Sigmoid colon (tissue), 7 donors: ENCODE results near the gene STK39. TPM values are rescaled to one million over a fixed set of nuclear protein-coding genes. Genes with fewer than 3 reads are reported as not detected.

ENCODE experiments used
- DNase-seq: peaks from one replicate; pipeline ENCODE4 v3.0.0-alpha.2; 2019
- H3K27ac ChIP-seq, 4 donors: fragments of 200-600 bp; sonication (generic); one replicate each; pipeline ENCODE4 v1.5.1; 2016 to 2019; ENCODE audit warnings: mild to moderate bottlenecking in 1 of 4
- H3K27me3 ChIP-seq, 3 donors: fragments of 200-600 bp; sonication (generic); one replicate each; pipeline ENCODE4 v1.5.1; 2019; ENCODE audit warnings: mild to moderate bottlenecking in 1 of 3
- H3K36me3 ChIP-seq, 4 donors: fragments of 200-600 bp; sonication (generic); one replicate each; pipeline ENCODE4 v1.5.1; 2016 to 2019
- H3K4me1 ChIP-seq, 4 donors: fragments of 200-600 bp; sonication (generic); one replicate each; pipeline ENCODE4 v1.5.1; 2017 to 2019
- H3K4me3 ChIP-seq, 4 donors: fragments of 200-600 bp; sonication (generic); one replicate each; pipeline ENCODE4 v1.5.1; 2017 to 2019; ENCODE audit warnings: mild to moderate bottlenecking in 2 of 4, moderate library complexity in 1 of 4
- H3K9me3 ChIP-seq, 4 donors: fragments of 200-600 bp in 3 of 4; sonication (generic) in 3 of 4; one replicate each; pipeline versions ENCODE4 v1.5.1 to v1.6.1; 2013 to 2019
- EP300 ChIP-seq, 4 donors: sonication (generic); formaldehyde crosslinking; IDR thresholded peaks; one replicate each; pipeline ENCODE4 v1.6.1; 2017; ENCODE audit warnings: antibody characterized with exemption in 4 of 4
- POLR2A ChIP-seq, 2 donors: fragments of 450-650 bp; IDR thresholded peaks; one replicate each; pipeline ENCODE4 v1.6.1; 2016; ENCODE audit warnings: antibody characterized with exemption in 2 of 2, mild to moderate bottlenecking in 2 of 2, moderate library complexity in 2 of 2
- POLR2AphosphoS5 ChIP-seq, 4 donors: sonication (generic); formaldehyde crosslinking; IDR thresholded peaks; one replicate each; pipeline ENCODE4 v1.6.1; 2017; ENCODE audit warnings: antibody characterized with exemption in 4 of 4
- WGBS, 2 donors: extraction: QIAGEN DNeasy Blood & Tissue Kit; methylation state at CpG; one replicate each; pipeline ENCODE4 v1.1.7; 2013; 5-methylcytosine and 5-hydroxymethylcytosine counted together
- intact Hi-C: fragments of 100-400 bp; cut with DNase I; formaldehyde crosslinking; loops from one replicate; pipeline ENCODE4 v1.15.1; 2023
- polyA plus RNA-seq, 3 donors: library from polyadenylated mRNA; stranded (reverse); fragments of 200-250 nt; gene quantifications; one replicate each; pipeline ENCODE4 v1.2.3, GENCODE V29; 2013
- total RNA-seq, 4 donors: library from RNA; depleted of rRNA; stranded (reverse); fragments of >200 nt; gene quantifications; one replicate each; pipeline ENCODE4 v1.1.0, GENCODE V29; 2016
- TF ChIP-seq, protein P1 (sequence below), 4 experiments: fragments of 450-650 bp in 3 of 4; fragments of 200-600 bp in 1 of 4; IDR thresholded peaks; one replicate each; pipeline ENCODE4 v1.5.1; 2016 to 2019; ENCODE audit warnings: antibody characterized with exemption in 4 of 4, mild to moderate bottlenecking in 3 of 4, moderate library complexity in 2 of 4
- donor health status: healthy with polysubstance abuse.
- donor health status: Bipolar disorder and iron deficiency.
- donor health status: healthy.

Gene STK39
- total and polyA plus RNA-seq, 7 donors: 13.4 to 44.9 (median 24.1) TPM

DNA sequence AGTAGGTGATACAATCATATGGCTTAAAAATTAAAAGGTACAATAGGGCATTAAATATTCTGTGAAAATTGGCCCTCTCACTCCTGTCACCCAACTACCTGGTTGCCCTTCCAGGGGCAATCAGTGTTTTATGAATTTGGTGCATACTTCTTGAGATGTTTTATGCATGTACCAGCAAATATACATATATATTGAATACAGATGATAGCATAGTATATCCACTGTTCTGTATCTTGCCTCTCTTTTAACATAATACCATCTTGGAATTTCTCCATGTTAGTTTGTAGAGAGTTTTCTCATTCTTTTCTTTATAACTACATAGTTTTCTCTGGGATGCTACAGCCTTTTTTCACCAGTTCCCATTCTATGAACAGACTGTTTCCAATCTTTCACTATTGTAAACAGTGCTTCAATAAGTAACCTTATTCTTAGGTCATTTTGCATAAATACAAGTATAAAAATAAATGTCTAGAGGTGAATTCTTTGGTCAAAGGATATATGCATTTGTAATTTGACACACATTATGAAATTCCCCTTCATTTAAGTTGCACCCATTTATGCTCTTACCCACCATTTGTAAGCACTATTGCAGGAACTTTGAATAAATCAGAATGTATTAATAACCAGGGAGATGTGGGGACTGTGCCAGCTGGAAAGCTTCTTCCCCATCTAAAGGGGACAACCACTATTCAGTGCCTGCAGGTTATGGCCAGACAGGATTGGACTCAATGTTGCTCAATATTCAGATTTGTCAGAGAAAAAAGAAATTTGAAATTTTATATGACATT, 225.4 kb downstream of the STK39 start:
- no peak overlapping the region for H3K27ac ChIP-seq
- TF ChIP-seq EP300 (IDR thresholded peaks at IDR 0.05): no peak
- TF ChIP-seq POLR2A (IDR thresholded peaks at IDR 0.05): no peak
- TF ChIP-seq, protein P1, sequence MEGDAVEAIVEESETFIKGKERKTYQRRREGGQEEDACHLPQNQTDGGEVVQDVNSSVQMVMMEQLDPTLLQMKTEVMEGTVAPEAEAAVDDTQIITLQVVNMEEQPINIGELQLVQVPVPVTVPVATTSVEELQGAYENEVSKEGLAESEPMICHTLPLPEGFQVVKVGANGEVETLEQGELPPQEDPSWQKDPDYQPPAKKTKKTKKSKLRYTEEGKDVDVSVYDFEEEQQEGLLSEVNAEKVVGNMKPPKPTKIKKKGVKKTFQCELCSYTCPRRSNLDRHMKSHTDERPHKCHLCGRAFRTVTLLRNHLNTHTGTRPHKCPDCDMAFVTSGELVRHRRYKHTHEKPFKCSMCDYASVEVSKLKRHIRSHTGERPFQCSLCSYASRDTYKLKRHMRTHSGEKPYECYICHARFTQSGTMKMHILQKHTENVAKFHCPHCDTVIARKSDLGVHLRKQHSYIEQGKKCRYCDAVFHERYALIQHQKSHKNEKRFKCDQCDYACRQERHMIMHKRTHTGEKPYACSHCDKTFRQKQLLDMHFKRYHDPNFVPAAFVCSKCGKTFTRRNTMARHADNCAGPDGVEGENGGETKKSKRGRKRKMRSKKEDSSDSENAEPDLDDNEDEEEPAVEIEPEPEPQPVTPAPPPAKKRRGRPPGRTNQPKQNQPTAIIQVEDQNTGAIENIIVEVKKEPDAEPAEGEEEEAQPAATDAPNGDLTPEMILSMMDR (IDR thresholded peaks at IDR 0.05): no peak
- no peak for TF ChIP-seq POLR2AphosphoS5 (IDR thresholded peaks at IDR 0.05)
- no peak overlapping the region for H3K4me3 ChIP-seq
- H3K27me3 ChIP-seq: no peaks in the 10 kb centered on the region
- intact Hi-C loops: no loop called here
- no peaks in the 10 kb centered on the region for H3K4me1 ChIP-seq
- H3K9me3 ChIP-seq: no peaks in the 10 kb centered on the region
- no peaks in the 10 kb centered on the region for H3K36me3 ChIP-seq
- no peak for DNase-seq

DNA sequence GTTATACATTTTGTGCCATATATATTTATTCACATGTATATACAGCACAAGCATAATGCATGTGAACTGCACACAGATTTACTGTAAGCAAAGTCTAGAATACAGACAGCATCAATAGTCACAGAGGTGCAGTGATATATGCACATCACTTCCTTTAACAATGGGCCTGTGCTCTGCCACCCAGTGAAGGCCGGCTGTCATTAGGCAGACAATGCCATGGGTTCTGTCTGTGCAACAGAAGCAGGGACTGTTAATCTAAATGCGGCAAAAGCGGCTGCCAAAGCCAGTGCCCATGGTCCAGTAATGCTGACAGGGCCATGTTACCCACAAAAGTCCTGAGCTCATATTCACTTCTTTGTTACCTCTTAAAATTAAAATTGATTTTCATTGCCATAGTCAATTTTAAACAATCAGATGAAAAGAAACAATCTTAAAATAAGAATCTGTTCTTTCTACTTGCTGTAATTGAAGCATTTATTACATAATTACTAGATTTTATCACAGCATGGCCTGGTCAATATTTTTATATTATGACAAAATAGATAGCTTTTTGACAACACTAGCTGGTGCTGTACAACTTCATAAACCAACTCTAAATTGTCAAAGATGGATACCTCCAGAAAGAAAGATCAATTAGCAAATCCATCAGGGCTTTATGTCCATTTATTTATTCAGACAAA, 232.0 kb downstream of the STK39 start:
- no peaks in the 10 kb centered on the region for H3K9me3 ChIP-seq
- intact Hi-C loops: no loop called here
- H3K4me3 ChIP-seq: no peak overlapping the region
- DNase-seq: no peak
- peaks cover 0 to 11% (median 0%) of the 10 kb centered on the region in 4 donors for H3K36me3 ChIP-seq
- no peak overlapping the region for H3K27ac ChIP-seq
- TF ChIP-seq POLR2AphosphoS5 (IDR thresholded peaks at IDR 0.05): no peak
- TF ChIP-seq EP300 (IDR thresholded peaks at IDR 0.05): no peak
- TF ChIP-seq, protein P1 (IDR thresholded peaks at IDR 0.05): no peak
- no peak for TF ChIP-seq POLR2A (IDR thresholded peaks at IDR 0.05)
- 95 to 96% methylated on average over 3 of the region's 3 CpGs for WGBS, 2 donors
- no peaks in the 10 kb centered on the region for H3K4me1 ChIP-seq
- H3K27me3 ChIP-seq: no peaks in the 10 kb centered on the region

DNA sequence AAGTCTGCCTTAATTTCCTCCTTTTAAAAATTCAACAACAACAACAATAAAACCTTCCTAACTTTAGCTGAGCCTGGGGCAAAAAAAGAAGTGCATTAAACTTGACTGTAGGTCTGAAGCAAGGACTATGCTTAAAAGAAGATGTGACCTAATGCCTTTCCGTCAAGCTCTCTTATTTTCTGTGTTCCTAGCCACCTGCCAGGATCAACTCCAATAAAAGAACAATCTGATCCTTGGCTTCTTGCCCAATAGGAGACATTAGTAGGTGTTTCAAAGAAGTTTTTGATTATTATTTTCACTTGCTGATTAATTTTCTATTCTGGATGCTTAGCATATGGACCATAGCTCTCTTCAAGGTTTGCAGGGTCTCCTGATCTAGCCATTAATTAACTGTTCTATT, 237.5 kb downstream of the STK39 start:
- H3K4me3 ChIP-seq: no peak overlapping the region
- no peak for DNase-seq
- peaks cover 0 to 11% (median 0%) of the 10 kb centered on the region in 4 donors for H3K36me3 ChIP-seq
- intact Hi-C loops: no loop called here
- 29 to 71% methylated on average over 1 of the region's 1 CpG for WGBS, 2 donors
- no peaks in the 10 kb centered on the region for H3K27me3 ChIP-seq
- TF ChIP-seq POLR2AphosphoS5 (IDR thresholded peaks at IDR 0.05) (no peak), EP300 (IDR thresholded peaks at IDR 0.05) (no peak), POLR2A (IDR thresholded peaks at IDR 0.05) (no peak)
- TF ChIP-seq, protein P1 (IDR thresholded peaks at IDR 0.05): no peak
- no peak overlapping the region for H3K27ac ChIP-seq
- no peaks in the 10 kb centered on the region for H3K9me3 ChIP-seq
- no peaks in the 10 kb centered on the region for H3K4me1 ChIP-seq

DNA sequence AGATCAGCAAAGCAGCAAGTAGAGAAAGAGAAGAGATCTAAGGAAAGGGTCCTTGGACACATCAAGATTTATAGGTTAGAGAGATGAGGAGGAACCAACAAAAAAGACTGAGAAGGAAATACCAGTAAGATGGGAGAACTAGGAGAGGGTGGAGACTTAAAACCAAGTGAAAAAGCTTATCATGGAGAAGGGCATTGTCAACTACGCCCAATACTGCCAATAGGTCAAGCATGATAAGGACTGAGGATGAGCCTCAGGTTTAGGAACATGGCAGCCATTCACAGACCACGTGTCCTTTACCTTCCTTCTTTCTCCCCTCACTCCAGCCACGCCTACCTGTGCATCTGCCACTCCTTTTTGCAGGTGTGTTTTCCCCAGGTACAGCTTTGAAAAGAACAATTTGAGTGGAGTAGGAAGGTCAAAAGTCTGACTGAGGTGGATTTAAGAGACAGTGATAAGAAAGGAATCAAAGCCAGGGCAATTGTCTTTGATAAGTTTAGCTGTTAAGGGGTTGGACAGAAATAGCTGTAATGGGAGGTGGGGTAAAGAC, 238.7 kb downstream of the STK39 start:
- TF ChIP-seq POLR2AphosphoS5 (IDR thresholded peaks at IDR 0.05) (no peak), POLR2A (IDR thresholded peaks at IDR 0.05) (no peak), EP300 (IDR thresholded peaks at IDR 0.05) (no peak)
- TF ChIP-seq, protein P1 (IDR thresholded peaks at IDR 0.05): no peak
- H3K4me3 ChIP-seq: no peak overlapping the region
- H3K27ac ChIP-seq: no peak overlapping the region
- no peak for DNase-seq
- peaks cover 0 to 11% (median 0%) of the 10 kb centered on the region in 4 donors for H3K36me3 ChIP-seq
- intact Hi-C loops: no loop called here
- no peaks in the 10 kb centered on the region for H3K9me3 ChIP-seq
- no peaks in the 10 kb centered on the region for H3K4me1 ChIP-seq
- WGBS, 2 donors: 30 to 80% methylated on average over 3 of the region's 3 CpGs
- no peaks in the 10 kb centered on the region for H3K27me3 ChIP-seq
